Breast epithelium (tissue), 4 donors: ENCODE measurements around the gene ZFR2. TPM values are rescaled to one million over a fixed set of nuclear protein-coding genes. Genes with fewer than 3 reads are reported as not detected.

Experiments
- DNase-seq, 2 donors: peaks; one replicate each; pipeline ENCODE4 v3.0.0-alpha.2; 2019; ENCODE audit warnings: low spot score in 2 of 2
- H3K27ac ChIP-seq, 2 donors: fragments of 200-600 bp; sonication (generic) in 1 of 2; one replicate each; pipeline ENCODE4 v1.5.1; 2016 to 2019; ENCODE audit warnings: mild to moderate bottlenecking in 1 of 2
- H3K27me3 ChIP-seq, 2 donors: fragments of 200-600 bp; sonication (generic) in 1 of 2; one replicate each; pipeline versions ENCODE4 v1.5.1 to v1.6.0; 2017 to 2019; ENCODE audit warnings: control low read depth in 1 of 2, mild to moderate bottlenecking in 1 of 2
- H3K36me3 ChIP-seq: fragments of 200-600 bp; one replicate; pipeline ENCODE4 v1.5.1; 2019
- H3K4me1 ChIP-seq, 2 donors: fragments of 200-600 bp; sonication (generic); one replicate each; pipeline ENCODE4 v1.5.1; 2016 to 2019; ENCODE audit warnings: control low read depth in 1 of 2
- H3K4me3 ChIP-seq, 3 donors: fragments of 200-600 bp; sonication (generic); 1 replicate in 2 of 3; 2 replicates in 1 of 3; pipeline ENCODE4 v1.5.1; 2016 to 2019; ENCODE audit warnings: mild to moderate bottlenecking in 3 of 3, moderate library complexity in 2 of 3
- H3K9me3 ChIP-seq, 2 donors: fragments of 200-600 bp; sonication (generic) in 1 of 2; one replicate each; pipeline ENCODE4 v1.5.1; 2016 to 2019; ENCODE audit warnings: control low read depth in 1 of 2
- POLR2A ChIP-seq: fragments of 450-650 bp; IDR thresholded peaks from one replicate; pipeline ENCODE4 v1.6.1; 2016; ENCODE audit warnings: antibody characterized with exemption, mild to moderate bottlenecking, moderate library complexity
- POLR2AphosphoS5 ChIP-seq, 3 donors: sonication (generic); formaldehyde crosslinking; IDR thresholded peaks; one replicate each; pipeline ENCODE4 v1.6.1; 2017; ENCODE audit warnings: antibody characterized with exemption in 3 of 3
- intact Hi-C: fragments of 100-400 bp; cut with DNase I; formaldehyde crosslinking; loops from one replicate; pipeline ENCODE4 v1.15.1; 2023; ENCODE audit warnings: low total_unique reads
- total RNA-seq, 3 donors: library from RNA; depleted of rRNA; stranded (reverse); fragments of >200 nt; gene quantifications; one replicate each; pipeline ENCODE4 v1.1.0, GENCODE V29; 2016
- TF ChIP-seq, protein P1 (sequence below), 3 donors: fragments of 450-650 bp; IDR thresholded peaks; one replicate each; pipeline ENCODE4 v1.5.1; 2016 to 2017; ENCODE audit warnings: antibody characterized with exemption in 3 of 3, mild to moderate bottlenecking in 3 of 3, moderate library complexity in 3 of 3

ZFR2 gene
- total RNA-seq, 3 donors from 2014 or later, result 0.98 TPM; not detected in 2

- no peaks in the 10 kb centered on the region for H3K4me1 ChIP-seq
- no peak for TF ChIP-seq POLR2AphosphoS5 (IDR thresholded peaks at IDR 0.05)
- TF ChIP-seq POLR2A, result no peak
- TF ChIP-seq, protein P1, sequence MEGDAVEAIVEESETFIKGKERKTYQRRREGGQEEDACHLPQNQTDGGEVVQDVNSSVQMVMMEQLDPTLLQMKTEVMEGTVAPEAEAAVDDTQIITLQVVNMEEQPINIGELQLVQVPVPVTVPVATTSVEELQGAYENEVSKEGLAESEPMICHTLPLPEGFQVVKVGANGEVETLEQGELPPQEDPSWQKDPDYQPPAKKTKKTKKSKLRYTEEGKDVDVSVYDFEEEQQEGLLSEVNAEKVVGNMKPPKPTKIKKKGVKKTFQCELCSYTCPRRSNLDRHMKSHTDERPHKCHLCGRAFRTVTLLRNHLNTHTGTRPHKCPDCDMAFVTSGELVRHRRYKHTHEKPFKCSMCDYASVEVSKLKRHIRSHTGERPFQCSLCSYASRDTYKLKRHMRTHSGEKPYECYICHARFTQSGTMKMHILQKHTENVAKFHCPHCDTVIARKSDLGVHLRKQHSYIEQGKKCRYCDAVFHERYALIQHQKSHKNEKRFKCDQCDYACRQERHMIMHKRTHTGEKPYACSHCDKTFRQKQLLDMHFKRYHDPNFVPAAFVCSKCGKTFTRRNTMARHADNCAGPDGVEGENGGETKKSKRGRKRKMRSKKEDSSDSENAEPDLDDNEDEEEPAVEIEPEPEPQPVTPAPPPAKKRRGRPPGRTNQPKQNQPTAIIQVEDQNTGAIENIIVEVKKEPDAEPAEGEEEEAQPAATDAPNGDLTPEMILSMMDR (IDR thresholded peaks at IDR 0.05), result no peak
- no peak for DNase-seq
Measured at GRCh38 chr19:3782903-3783302, 85.9 kb downstream of the ZFR2 start.

DNA sequence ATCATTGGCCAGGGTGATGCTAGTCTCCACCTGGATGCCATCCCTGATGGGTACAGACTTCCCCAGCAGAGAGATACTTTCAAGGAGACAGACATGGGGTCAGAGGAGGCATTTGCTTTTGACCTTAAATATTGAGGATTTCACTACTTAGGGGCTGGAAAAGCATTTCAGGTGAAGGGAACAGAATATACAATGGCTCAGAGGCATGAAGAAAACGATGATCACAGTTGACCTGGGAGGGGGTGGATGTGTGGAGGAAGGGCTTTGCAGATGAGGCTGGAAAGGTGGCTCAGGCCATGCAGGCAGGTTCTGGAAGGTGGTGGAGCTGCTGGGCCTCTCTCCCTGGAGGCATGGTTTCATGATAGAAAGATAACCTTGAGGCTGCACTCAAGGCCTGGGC, 86.5 kb downstream of the ZFR2 start:
- Histone ChIP-seq H3K4me3 (no peak overlapping the region), H3K4me1 (no peaks in the 10 kb centered on the region), H3K27ac (no peak overlapping the region), H3K36me3 (no peaks in the 10 kb centered on the region), H3K9me3 (peaks cover 24 to 26% of the 10 kb centered on the region in 2 donors), H3K27me3 (peaks cover 0 to 61% of the 10 kb centered on the region in 2 donors)
- TF ChIP-seq, protein P1 (IDR thresholded peaks at IDR 0.05), result no peak
- TF ChIP-seq POLR2AphosphoS5 (IDR thresholded peaks at IDR 0.05) (no peak), POLR2A (no peak)
- DNase-seq, result no peak
- intact Hi-C loops, result no loop called here

More at GRCh38 chr19:3782903-3783302, 85.9 kb downstream of the ZFR2 start:
- no peak overlapping the region for H3K27ac ChIP-seq
- intact Hi-C loops, result no loop called here
- H3K36me3 ChIP-seq, result no peaks in the 10 kb centered on the region
- no peak overlapping the region for H3K4me3 ChIP-seq
- peaks cover 0 to 60% of the 10 kb centered on the region in 2 donors for H3K27me3 ChIP-seq
- peaks cover 24 to 26% of the 10 kb centered on the region in 2 donors for H3K9me3 ChIP-seq

DNA sequence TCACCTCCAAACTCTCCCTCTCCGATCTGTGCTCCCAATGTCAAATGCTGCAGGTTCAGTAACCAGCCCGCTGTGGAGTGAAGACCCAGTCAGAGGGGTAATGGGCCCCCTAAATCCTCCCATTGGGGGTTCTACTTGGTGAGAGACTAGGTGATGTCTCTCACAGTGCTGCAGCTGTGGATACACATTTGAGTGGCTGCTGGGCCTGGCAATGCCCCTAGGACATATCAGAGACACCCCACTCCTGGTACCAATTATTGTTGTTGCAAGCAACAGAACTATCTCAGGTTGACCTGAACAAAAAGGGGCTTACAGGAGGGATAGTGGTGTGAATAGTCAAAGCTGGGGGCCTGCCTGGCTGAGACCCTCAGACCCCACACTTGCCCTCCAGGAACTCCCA, 87.2 kb downstream of the ZFR2 start:
- intact Hi-C loops, result no loop called here
- Histone ChIP-seq H3K9me3 (peaks cover 24 to 26% of the 10 kb centered on the region in 2 donors), H3K4me3 (peak overlapping the region in 1 of 3 donors; percentile 5), H3K36me3 (no peaks in the 10 kb centered on the region), H3K27me3 (peaks cover 0 to 58% of the 10 kb centered on the region in 2 donors), H3K4me1 (no peaks in the 10 kb centered on the region), H3K27ac (no peak overlapping the region)
- TF ChIP-seq, protein P1 (IDR thresholded peaks at IDR 0.05), result no peak
- TF ChIP-seq POLR2AphosphoS5 (IDR thresholded peaks at IDR 0.05), result no peak
- no peak for TF ChIP-seq POLR2A
- DNase-seq, result no peak

DNA sequence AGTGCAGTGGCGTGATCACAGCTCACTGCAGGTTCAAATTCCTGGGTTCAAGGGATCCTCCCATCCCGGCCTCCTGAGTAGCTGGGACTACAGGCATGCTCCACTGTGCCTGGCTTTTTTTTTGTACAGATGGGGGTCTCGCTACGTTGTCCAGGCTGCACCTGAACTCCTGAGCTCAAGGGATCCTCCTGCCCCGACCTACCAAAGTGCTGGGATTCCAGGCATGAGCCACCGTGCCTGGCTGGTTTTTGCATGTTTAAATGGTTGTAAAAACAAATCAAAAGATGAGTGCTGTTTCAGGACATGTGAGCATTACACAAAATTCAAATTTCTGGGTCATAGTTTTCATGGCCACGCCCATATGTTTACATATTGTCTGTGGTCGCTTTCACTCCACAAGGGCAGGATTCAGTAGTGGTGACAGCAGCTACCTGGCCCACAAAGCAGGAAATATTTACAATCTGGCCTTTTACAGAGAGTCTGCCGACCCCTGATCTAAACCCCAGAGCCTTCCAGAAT, 88.0 kb downstream of the ZFR2 start:
- Histone ChIP-seq H3K9me3 (peaks cover 24 to 26% of the 10 kb centered on the region in 2 donors), H3K4me1 (no peaks in the 10 kb centered on the region), H3K4me3 (no peak overlapping the region), H3K27ac (no peak overlapping the region), H3K27me3 (peaks cover 0 to 52% of the 10 kb centered on the region in 2 donors), H3K36me3 (no peaks in the 10 kb centered on the region)
- TF ChIP-seq POLR2AphosphoS5 (IDR thresholded peaks at IDR 0.05), result no peak
- TF ChIP-seq, protein P1 (IDR thresholded peaks at IDR 0.05), result no peak
- TF ChIP-seq POLR2A, result no peak
- intact Hi-C loops, result no loop called here
- DNase-seq, result no peak

DNA sequence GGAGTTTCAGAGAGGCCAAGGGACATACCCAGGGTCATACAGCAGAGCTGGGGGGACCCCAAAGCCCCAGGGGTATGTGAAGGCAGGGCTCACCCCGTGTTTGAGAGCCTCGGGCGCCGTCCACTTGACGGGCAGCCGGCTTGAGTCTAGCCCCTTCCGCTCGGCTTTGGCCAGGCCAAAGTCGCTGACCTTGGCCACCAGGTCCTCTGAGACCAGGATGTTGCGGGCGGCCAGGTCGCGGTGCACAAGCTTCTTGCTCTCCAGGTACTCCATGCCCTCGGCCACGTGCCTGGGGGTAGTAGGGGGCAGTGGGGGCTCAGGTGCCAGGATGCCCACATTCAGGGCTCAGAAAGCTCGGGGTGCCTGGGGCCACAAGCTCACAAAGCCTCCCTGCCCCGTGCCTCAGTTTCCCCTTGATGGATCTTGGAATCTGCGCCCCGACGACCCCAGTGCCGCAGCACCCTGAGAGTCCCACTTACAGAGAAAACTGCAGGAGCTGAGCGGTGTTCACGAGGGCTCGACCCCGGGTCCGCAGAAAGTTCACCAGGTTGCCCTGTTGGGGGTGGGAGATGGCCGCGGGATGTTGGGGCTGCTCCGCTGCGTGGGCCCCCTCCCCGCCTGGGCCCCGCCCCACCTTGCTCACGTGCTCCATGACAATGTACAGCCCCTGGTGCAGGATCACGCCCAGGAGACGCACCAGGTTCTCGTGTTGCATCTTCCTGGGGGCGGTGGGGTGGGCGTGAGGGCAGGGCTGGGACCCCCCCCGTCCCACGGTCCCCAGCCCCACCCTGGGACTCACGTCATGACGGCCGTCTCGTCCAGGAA, 89.7 kb downstream of the ZFR2 start:
- Histone ChIP-seq H3K27me3 (peaks cover 0 to 34% of the 10 kb centered on the region in 2 donors), H3K36me3 (no peaks in the 10 kb centered on the region), H3K27ac (no peak overlapping the region), H3K4me1 (no peaks in the 10 kb centered on the region), H3K4me3 (no peak overlapping the region), H3K9me3 (peaks cover 24 to 26% of the 10 kb centered on the region in 2 donors)
- TF ChIP-seq POLR2A (no peak), POLR2AphosphoS5 (IDR thresholded peaks at IDR 0.05) (no peak)
- TF ChIP-seq, protein P1 (IDR thresholded peaks at IDR 0.05), result no peak
- DNase-seq, result no peak
- intact Hi-C loops, result no loop called here
